HCT116 (cell line): ENCODE measurements around the gene BAIAP2L2. TPM values are rescaled to one million over a fixed set of nuclear protein-coding genes. Genes with fewer than 3 reads are reported as not detected.

Experiments used
- ATAC-seq: fragments of 200-7000 bp; cut with Tn5 transposase; 2 replicates; pipeline ENCODE4 v1.9.1; 2020; ENCODE audit warnings: mild to moderate bottlenecking, moderate library complexity
- BruUV-seq: library from RNA; stranded (reverse); fragments of 400-500 nt; replicated peaks from 2 replicates; lab custom pipeline; 2021; lab: Mats Ljungman, UMichigan
- CTCF ChIA-PET: fragments of 300-600 bp; sonication (Branson Sonifier 250); formaldehyde crosslinking; loops from one replicate; lab custom pipeline; 2021; ENCODE audit warnings: antibody characterized with exemption; lab: Charles Lee
- POLR2A ChIA-PET: fragments of 300-600, 350-600 bp; sonication (Branson Sonifier 250); formaldehyde crosslinking; loops from one replicate; lab custom pipeline; 2021; ENCODE audit warnings: antibody characterized with exemption; lab: Charles Lee
- RAD21 ChIA-PET, 2 experiments: fragments of 300-600 bp; sonication (Branson Sonifier 250); formaldehyde crosslinking; loops; one replicate each; lab custom pipeline; 2023; ENCODE audit warnings: low total read pairs in 2 of 2; ENCODE audit not compliant: uncharacterized antibody in 2 of 2, unreplicated experiment in 2 of 2, low non-redundant PET in 1 of 2; lab: Charles Lee
- DNase-seq: peaks from one replicate; pipeline ENCODE4 v3.0.0-alpha.2; 2010; ENCODE audit warnings: low read depth, low spot score
- H2AFZ ChIP-seq: fragments of 200-600 bp; shearing (Covaris generic), sonication (generic); 2 replicates; pipeline ENCODE4 v1.6.1; 2017; ENCODE audit warnings: low read depth, mixed run types, mixed read lengths, antibody characterized with exemption, low read length; ENCODE audit not compliant: poor library complexity, severe bottlenecking
- H3K27ac ChIP-seq: 2 replicates; pipeline ENCODE4 v1.5.1; 2012; ENCODE audit warnings: low read depth, low read length
- H3K27me3 ChIP-seq: fragments of 200-600 bp; sonication (generic); 2 replicates; pipeline ENCODE4 v1.6.1; 2016; ENCODE audit warnings: mixed run types, low read length, mixed read lengths; ENCODE audit not compliant: insufficient read depth
- H3K36me3 ChIP-seq, 2 experiments: fragments of 200-500 bp in 1 of 2; fragments of 200-600 bp in 1 of 2; sonication (Bioruptor generic) in 1 of 2; sonication (generic) in 1 of 2; 2 replicates each; pipeline versions ENCODE4 v1.5.1 to v1.6.1; 2014 to 2016; ENCODE audit warnings: low read length in 2 of 2, inconsistent platforms in 1 of 2, mixed read lengths in 1 of 2, mixed run types in 1 of 2; ENCODE audit not compliant: insufficient read depth in 2 of 2, control insufficient read depth in 1 of 2
- H3K4me1 ChIP-seq, 2 experiments: fragments of 200-600 bp in 1 of 2; sonication (generic) in 1 of 2; 2 replicates each; pipeline versions ENCODE4 v1.5.1 to v1.6.1; 2012 to 2017; ENCODE audit warnings: low read length in 2 of 2, inconsistent platforms in 1 of 2, mild to moderate bottlenecking in 1 of 2, mixed read lengths in 1 of 2, mixed run types in 1 of 2, moderate library complexity in 1 of 2; ENCODE audit not compliant: insufficient read depth in 2 of 2, control insufficient read depth in 1 of 2
- H3K4me2 ChIP-seq: fragments of 200-600 bp; sonication (generic); 2 replicates; pipeline ENCODE4 v1.6.1; 2017; ENCODE audit warnings: mixed run types, low read length, mixed read lengths
- H3K4me3 ChIP-seq, 2 experiments: fragments of 200-600 bp in 1 of 2; sonication (generic) in 1 of 2; replicated peaks in 1 of 2; 2 replicates each; pipeline ENCODE4 v1.5.1; 2011 to 2016; ENCODE audit warnings: low read length in 2 of 2, control low read depth in 1 of 2, low read depth in 1 of 2, mild to moderate bottlenecking in 1 of 2, mixed read lengths in 1 of 2, mixed run types in 1 of 2
- H3K79me2 ChIP-seq: fragments of 200-600 bp; sonication (generic); 2 replicates; pipeline ENCODE4 v1.6.1; 2017; ENCODE audit warnings: mild to moderate bottlenecking, mixed run types, low read length, moderate library complexity, mixed read lengths; ENCODE audit not compliant: insufficient read depth
- H3K9ac ChIP-seq: fragments of 200-600 bp; sonication (generic); 2 replicates; pipeline ENCODE4 v1.6.1; 2016; ENCODE audit warnings: low read length, mixed read lengths
- H3K9me2 ChIP-seq: fragments of 200-600 bp; sonication (generic), shearing (Covaris generic); 2 replicates; pipeline ENCODE4 v1.6.1; 2017; ENCODE audit warnings: mixed run types, mild to moderate bottlenecking, moderate library complexity; ENCODE audit not compliant: insufficient read depth
- H3K9me3 ChIP-seq, 2 experiments: fragments of 200-500 bp in 1 of 2; fragments of 200-600 bp in 1 of 2; sonication (Bioruptor generic) in 1 of 2; sonication (generic) in 1 of 2; 2 replicates each; pipeline ENCODE4 v1.6.1; 2014 to 2017; ENCODE audit warnings: low read length in 2 of 2, mixed read lengths in 2 of 2, inconsistent platforms in 1 of 2, low read depth in 1 of 2, mild to moderate bottlenecking in 1 of 2, mixed run types in 1 of 2, moderate library complexity in 1 of 2; ENCODE audit not compliant: control insufficient read depth in 1 of 2, insufficient read depth in 1 of 2
- H4K20me1 ChIP-seq: fragments of 200-600 bp; sonication (generic), shearing (Covaris generic); 2 replicates; pipeline ENCODE4 v1.6.1; 2017; ENCODE audit warnings: mixed run types, mild to moderate bottlenecking, moderate library complexity; ENCODE audit not compliant: insufficient read depth
- CEBPB ChIP-seq: IDR thresholded peaks from 2 replicates; pipeline ENCODE4 v1.6.1; 2012; ENCODE audit warnings: low read depth
- EGR1 ChIP-seq: IDR thresholded peaks from 2 replicates; pipeline ENCODE4 v1.6.1; 2012; ENCODE audit warnings: low read depth
- ELF1 ChIP-seq: IDR thresholded peaks from 2 replicates; pipeline ENCODE4 v1.6.1; 2012; ENCODE audit warnings: low read depth, borderline replicate concordance
- EZH2 ChIP-seq: fragments of 200-600 bp; sonication (generic); IDR thresholded peaks from 2 replicates; pipeline ENCODE4 v1.6.1; 2017; ENCODE audit warnings: antibody characterized with exemption, mixed run types
- JUND ChIP-seq: IDR thresholded peaks from 2 replicates; pipeline ENCODE4 v1.6.1; 2012
- MAX ChIP-seq: IDR thresholded peaks from 2 replicates; pipeline ENCODE4 v1.6.1; 2012
- POLR2A ChIP-seq: IDR thresholded peaks from 2 replicates; pipeline ENCODE4 v1.7.0; 2011; ENCODE audit warnings: borderline replicate concordance; ENCODE audit not compliant: insufficient read depth, insufficient read length; ENCODE audit errors: extremely low read depth
- RAD21 ChIP-seq: IDR thresholded peaks from 2 replicates; pipeline ENCODE4 v1.6.1; 2012; ENCODE audit warnings: low read depth, mild to moderate bottlenecking
- SIN3A ChIP-seq: IDR thresholded peaks from 2 replicates; pipeline ENCODE4 v1.6.1; 2012; ENCODE audit warnings: low read depth
- YY1 ChIP-seq: IDR thresholded peaks from 2 replicates; pipeline ENCODE4 v1.6.1; 2011; ENCODE audit warnings: low read length, low read depth, moderate library complexity, mild to moderate bottlenecking; ENCODE audit not compliant: insufficient replicate concordance; ENCODE audit errors: extremely low read depth
- ZNF274 ChIP-seq: fragments of 200-500 bp; sonication (Bioruptor generic); IDR thresholded peaks from 2 replicates; pipeline ENCODE4 v1.6.1; 2014; ENCODE audit warnings: mild to moderate bottlenecking, low read depth, low read length, inconsistent platforms
- intact Hi-C: fragments of 100-400 bp; cut with micrococcal nuclease; formaldehyde crosslinking; loops from 2 replicates; pipeline ENCODE4 v1.10.0; 2022
- total RNA-seq: library from RNA; stranded (reverse); gene quantifications from one replicate; pipeline ENCODE4 v1.2.1, GENCODE V29; 2021; ENCODE audit not compliant: unreplicated experiment
- TF ChIP-seq, protein P1 (sequence below), 3 experiments: fragments of 200-600 bp in 1 of 3; sonication (generic) in 1 of 3; IDR thresholded peaks in 2 of 3; conservative IDR thresholded peaks in 1 of 3; 2 replicates each; pipeline ENCODE4 v1.5.1; 2012 to 2017; ENCODE audit warnings: low read depth in 2 of 3, low read length in 2 of 3, antibody characterized with exemption in 1 of 3, borderline replicate concordance in 1 of 3, control low read depth in 1 of 3, mild to moderate bottlenecking in 1 of 3, mixed read lengths in 1 of 3, mixed run types in 1 of 3, moderate library complexity in 1 of 3; ENCODE audit not compliant: insufficient read depth in 1 of 3

BAIAP2L2 gene
- total RNA-seq, 1 experiment from 2014 or later, result 1.0 TPM

DNA sequence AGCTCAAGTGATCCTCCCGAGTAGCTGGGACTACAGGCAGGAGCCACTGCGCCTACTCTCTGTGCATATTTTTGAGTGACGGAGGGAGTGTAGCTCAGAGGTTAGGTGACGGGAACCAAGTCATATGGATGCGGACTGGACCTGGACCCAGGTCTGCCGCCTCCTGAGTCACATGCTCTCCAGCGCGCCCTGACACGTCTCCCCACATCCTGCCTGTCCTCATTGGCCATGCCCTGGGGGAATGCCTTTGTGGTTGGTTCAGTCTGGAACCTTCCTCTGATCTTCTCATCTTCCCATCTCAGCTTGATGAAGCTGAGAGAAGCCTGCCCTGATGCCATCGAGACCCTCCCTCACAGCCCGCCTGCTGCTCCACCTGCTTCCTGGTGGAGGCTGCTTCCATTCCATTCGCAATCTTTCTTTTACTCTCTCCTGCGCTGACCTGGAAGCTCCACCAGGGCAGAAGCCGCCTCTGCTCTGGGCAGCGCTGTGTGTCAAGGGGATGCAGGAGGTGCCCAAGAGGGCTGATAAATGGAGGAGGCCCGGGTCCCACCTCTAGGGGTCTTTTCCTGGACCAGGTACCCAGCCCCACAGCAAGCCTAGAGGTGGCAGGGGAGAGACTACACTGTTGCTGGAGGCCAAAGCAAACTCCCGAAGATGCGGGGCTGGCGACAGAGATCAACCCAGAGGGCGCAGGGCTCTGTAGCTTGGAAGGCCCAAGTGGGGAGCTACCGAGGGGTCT lies 13.9 kb upstream of the BAIAP2L2 start:
- H3K27ac ChIP-seq, result no peak overlapping the region
- no peak for DNase-seq
- H3K9me2 ChIP-seq, result no peaks in the 10 kb centered on the region
- no peak overlapping the region for H3K9ac ChIP-seq
- no peaks in the 10 kb centered on the region for H3K79me2 ChIP-seq
- TF ChIP-seq, protein P1, sequence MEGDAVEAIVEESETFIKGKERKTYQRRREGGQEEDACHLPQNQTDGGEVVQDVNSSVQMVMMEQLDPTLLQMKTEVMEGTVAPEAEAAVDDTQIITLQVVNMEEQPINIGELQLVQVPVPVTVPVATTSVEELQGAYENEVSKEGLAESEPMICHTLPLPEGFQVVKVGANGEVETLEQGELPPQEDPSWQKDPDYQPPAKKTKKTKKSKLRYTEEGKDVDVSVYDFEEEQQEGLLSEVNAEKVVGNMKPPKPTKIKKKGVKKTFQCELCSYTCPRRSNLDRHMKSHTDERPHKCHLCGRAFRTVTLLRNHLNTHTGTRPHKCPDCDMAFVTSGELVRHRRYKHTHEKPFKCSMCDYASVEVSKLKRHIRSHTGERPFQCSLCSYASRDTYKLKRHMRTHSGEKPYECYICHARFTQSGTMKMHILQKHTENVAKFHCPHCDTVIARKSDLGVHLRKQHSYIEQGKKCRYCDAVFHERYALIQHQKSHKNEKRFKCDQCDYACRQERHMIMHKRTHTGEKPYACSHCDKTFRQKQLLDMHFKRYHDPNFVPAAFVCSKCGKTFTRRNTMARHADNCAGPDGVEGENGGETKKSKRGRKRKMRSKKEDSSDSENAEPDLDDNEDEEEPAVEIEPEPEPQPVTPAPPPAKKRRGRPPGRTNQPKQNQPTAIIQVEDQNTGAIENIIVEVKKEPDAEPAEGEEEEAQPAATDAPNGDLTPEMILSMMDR (IDR thresholded peaks at IDR 0.05 in 2 of 3, conservative IDR thresholded peaks at IDR 0.05 in 1 of 3; ENCODE audit: borderline replicate concordance in 1 of 3, insufficient read depth in 1 of 3, low read depth in 2 of 3, low read length in 2 of 3), result peak in 1 of 3 experiments; percentile 22; a peak in 1 of 6 replicates
- no peak for TF ChIP-seq CEBPB
- intact Hi-C loops, result no loop called here
- RAD21 ChIA-PET, result no interaction called here
- H3K4me3 ChIP-seq, result no peak overlapping the region
- H3K9me3 ChIP-seq, result no peaks in the 10 kb centered on the region
- POLR2A ChIA-PET, result interaction anchor here (0.6 kb wide), 1 partner anchor 516 kb away, joined by 3 read pairs; the partner anchor contains the start of gene GGA1
- H3K27me3 ChIP-seq, result no peaks in the 10 kb centered on the region
- H3K4me2 ChIP-seq, result no peak overlapping the region
- H3K4me1 ChIP-seq, result peaks cover 13 to 16% of the 10 kb centered on the region in 2 experiments
- BruUV-seq, result no TSS peak
- ATAC-seq, result peak; percentile 45
- no peak overlapping the region for H2AFZ ChIP-seq
- CTCF ChIA-PET, result no interaction called here
- H4K20me1 ChIP-seq, result no peaks in the 10 kb centered on the region
- no peaks in the 10 kb centered on the region for H3K36me3 ChIP-seq

- ATAC-seq (0 out of 2 replicates have a peak, but pooled peaks have one; percentile 21), DNase-seq (no peak)
- no peaks in the 10 kb centered on the region for H3K36me3 ChIP-seq
- no peaks in the 10 kb centered on the region for H3K9me3 ChIP-seq
- H3K27me3 ChIP-seq, result no peaks in the 10 kb centered on the region
- ChIA-PET CTCF (interaction anchor here (0.5 kb wide), 1 partner anchor 81 kb away, joined by 3 read pairs; no protein-coding TSS in a partner anchor), RAD21 (no interaction called here), POLR2A (no interaction called here)
- no TSS peak for BruUV-seq
- intact Hi-C loops, result no loop called here
- H3K9me2 ChIP-seq, result no peaks in the 10 kb centered on the region
- H3K4me1 ChIP-seq, result peaks cover 13 to 16% of the 10 kb centered on the region in 2 experiments
- no peak overlapping the region for H3K4me3 ChIP-seq
- no peak overlapping the region for H3K4me2 ChIP-seq
- no peaks in the 10 kb centered on the region for H3K79me2 ChIP-seq
- no peak overlapping the region for H2AFZ ChIP-seq
- no peaks in the 10 kb centered on the region for H4K20me1 ChIP-seq
- H3K9ac ChIP-seq, result no peak overlapping the region
- no peak overlapping the region for H3K27ac ChIP-seq
- no peak for TF ChIP-seq SIN3A
- TF ChIP-seq RAD21, result no peak
- TF ChIP-seq EGR1, result no peak
- no peak for TF ChIP-seq POLR2A
- no peak for TF ChIP-seq YY1
- TF ChIP-seq EZH2, result no peak
- TF ChIP-seq, protein P1 (IDR thresholded peaks at IDR 0.05 in 2 of 3, conservative IDR thresholded peaks at IDR 0.05 in 1 of 3; ENCODE audit: borderline replicate concordance in 1 of 3, insufficient read depth in 1 of 3, low read depth in 2 of 3, low read length in 2 of 3), result no peak
- TF ChIP-seq MAX, result no peak
- TF ChIP-seq ZNF274, result no peak
- TF ChIP-seq ELF1, result no peak
- TF ChIP-seq JUND, result no peak
These were observed 12.1 kb upstream of the BAIAP2L2 start for GRCh38 chr22:38122616-38123015.
